GM12878 (cell line): ENCODE results near the gene XYLB. TPM values are rescaled to one million over a fixed set of nuclear protein-coding genes. Genes with fewer than 3 reads are reported as not detected.

ENCODE experiments used
- ATAC-seq: fragments of 200-7000 bp; cut with Tn5 transposase; 3 replicates; pipeline ENCODE4 v1.9.1; 2020; ENCODE audit warnings: mild to moderate bottlenecking, moderate library complexity
- BruUV-seq: library from RNA; stranded (reverse); fragments of 400-500 nt; replicated peaks from 2 replicates; lab custom pipeline; 2021; lab: Mats Ljungman, UMichigan
- CTCF ChIA-PET: fragments of 300-600 bp; sonication (Branson Sonifier 250); formaldehyde crosslinking; extraction: SDS; loops from one replicate; lab custom pipeline; 2021; ENCODE audit warnings: inconsistent platforms; lab: Yijun Ruan, JAX
- POLR2A ChIA-PET: fragments of 350-600 bp; formaldehyde crosslinking; extraction: SDS; loops from one replicate; lab custom pipeline; 2021; ENCODE audit warnings: inconsistent platforms; lab: Charles Lee
- RAD21 ChIA-PET: fragments of 300-600 bp; sonication (Branson Sonifier 250); formaldehyde crosslinking; loops from one replicate; lab custom pipeline; 2023; ENCODE audit warnings: antibody characterized with exemption; ENCODE audit not compliant: unreplicated experiment; lab: Charles Lee
- SMC1A ChIA-PET: fragments of 300-600 bp; sonication (Branson Sonifier 250); formaldehyde crosslinking; loops from one replicate; lab custom pipeline; 2023; ENCODE audit not compliant: unreplicated experiment, uncharacterized antibody; lab: Charles Lee
- DNase-seq: peaks from one replicate; pipeline ENCODE4 v3.0.0-alpha.2; 2011; ENCODE audit warnings: low read depth, low spot score
- FAIRE-seq: peaks from 3 replicates; lab custom pipeline; 2011; peaks lifted over from hg19 to GRCh38; lab: Jason Lieb, UNC
- H2AFZ ChIP-seq: 2 replicates; pipeline ENCODE4 v1.6.0; 2011; ENCODE audit warnings: low read depth, low read length, control low read depth; ENCODE audit not compliant: control insufficient read depth
- H3K27ac ChIP-seq: 2 replicates; pipeline ENCODE4 v1.5.1; 2011; ENCODE audit warnings: control low read depth; ENCODE audit not compliant: control insufficient read depth, insufficient read depth
- H3K27me3 ChIP-seq, 2 experiments: replicated peaks in 1 of 2; 2 replicates each; pipeline versions ENCODE4 v1.6.0 to v1.6.1; 2011; ENCODE audit warnings: low read length in 1 of 2; ENCODE audit not compliant: control insufficient read depth in 2 of 2, insufficient read depth in 2 of 2
- H3K36me3 ChIP-seq, 2 experiments: 2 replicates each; pipeline ENCODE4 v1.5.1; 2011; ENCODE audit warnings: low read length in 1 of 2; ENCODE audit not compliant: control insufficient read depth in 2 of 2, insufficient read depth in 2 of 2
- H3K4me1 ChIP-seq: 2 replicates; pipeline ENCODE4 v1.6.1; 2011; ENCODE audit warnings: mild to moderate bottlenecking, low read length, moderate library complexity, mixed read lengths; ENCODE audit not compliant: control insufficient read depth, insufficient read depth
- H3K4me2 ChIP-seq: 2 replicates; pipeline ENCODE4 v1.6.0; 2011; ENCODE audit warnings: control low read depth; ENCODE audit not compliant: control insufficient read depth, insufficient read depth
- H3K4me3 ChIP-seq: fragments of 200-600 bp; sonication (generic); 2 replicates; pipeline ENCODE4 v1.5.1; 2016
- H3K79me2 ChIP-seq: 2 replicates; pipeline ENCODE4 v1.6.0; 2011; ENCODE audit warnings: low read length; ENCODE audit not compliant: control insufficient read depth, insufficient read depth
- H3K9ac ChIP-seq: 2 replicates; pipeline ENCODE4 v1.8.0; 2011; ENCODE audit warnings: low read length, control low read depth, mixed read lengths; ENCODE audit not compliant: control insufficient read depth, insufficient read depth
- H3K9me3 ChIP-seq: replicated peaks from 3 replicates; pipeline ENCODE4 v1.5.1; 2011; ENCODE audit warnings: mild to moderate bottlenecking, low read length; ENCODE audit not compliant: control insufficient read depth, insufficient read depth
- H4K20me1 ChIP-seq: 2 replicates; pipeline ENCODE4 v1.6.0; 2011; ENCODE audit not compliant: control insufficient read depth, insufficient read depth
- ATF7 ChIP-seq: fragments of 450-650 bp; IDR thresholded peaks from 2 replicates; pipeline ENCODE4 v1.6.1; 2016; ENCODE audit warnings: low read depth, mild to moderate bottlenecking
- SUZ12 ChIP-seq: fragments of 200-600 bp; sonication (generic); IDR thresholded peaks from one replicate; pipeline ENCODE4 v1.6.1; 2018; ENCODE audit warnings: antibody characterized with exemption, mild to moderate bottlenecking; ENCODE audit not compliant: unreplicated experiment
- WGBS: methylation state at CpG from one replicate; pipeline ENCODE4 v1.1.6; 2016; ENCODE audit warnings: low lambda C conversion rate; ENCODE audit not compliant: insufficient replicate concordance, insufficient coverage; ENCODE audit errors: missing lambda C conversion rate; 5-methylcytosine and 5-hydroxymethylcytosine counted together
- in situ Hi-C: fragments of 300-500 bp; cut with MboI; formaldehyde crosslinking; loops from 9 replicates; pipeline ENCODE4 v1.14.3; 2018; ENCODE audit warnings: mixed read lengths
- intact Hi-C: fragments of 100-400 bp; cut with micrococcal nuclease; formaldehyde crosslinking; loops from one replicate; pipeline ENCODE4 v1.14.2; 2022; ENCODE audit not compliant: unreplicated experiment
- polyA plus RNA-seq, 11 experiments: library from polyadenylated mRNA; depleted of rRNA in 4 of 11; unstranded in 6 of 11; stranded (reverse) in 5 of 11; fragments of >200 nt; fragmentation: Nextera tagmentation in 4 of 11; fragmentation: Illumina TruSeq in 1 of 11; extraction: Ambion mirVana in 4 of 11; extraction: Trizol in 1 of 11; gene quantifications; 1 replicate in 1 of 11; 2 replicates in 10 of 11; pipeline versions ENCODE4 v1.2.1 to v1.2.3, GENCODE V29; 2011 to 2016; ENCODE audit warnings: inconsistent platforms in 2 of 11, missing spikeins in 2 of 11, low read depth in 1 of 11
- total RNA-seq, 4 experiments: library from RNA; depleted of rRNA in 3 of 4; stranded (reverse); fragments of >200 nt in 3 of 4; fragmentation: Illumina TruSeq in 1 of 4; extraction: Trizol in 1 of 4; gene quantifications; 2 replicates each; pipeline versions ENCODE4 v1.2.1 to v1.2.3, GENCODE V29; 2013 to 2021
- TF ChIP-seq, protein P1 (sequence below): fragments of 450-650 bp; IDR thresholded peaks from 2 replicates; pipeline ENCODE4 v1.6.1; 2017; ENCODE audit warnings: mild to moderate bottlenecking, low read depth, inconsistent platforms; ENCODE audit not compliant: poor library complexity, severe bottlenecking
- TF ChIP-seq, protein P2 (sequence below): IDR thresholded peaks from 2 replicates; pipeline ENCODE4 v1.6.1; 2011; ENCODE audit warnings: mild to moderate bottlenecking, low read depth, low read length, moderate library complexity; ENCODE audit not compliant: insufficient replicate concordance

XYLB gene
- total and polyA plus RNA-seq, 10 of the 15 experiments (the other 5 are each of a cell fraction or from before 2014, with no cell fraction given): 0.60 to 6.1 (median 3.5) TPM

DNA sequence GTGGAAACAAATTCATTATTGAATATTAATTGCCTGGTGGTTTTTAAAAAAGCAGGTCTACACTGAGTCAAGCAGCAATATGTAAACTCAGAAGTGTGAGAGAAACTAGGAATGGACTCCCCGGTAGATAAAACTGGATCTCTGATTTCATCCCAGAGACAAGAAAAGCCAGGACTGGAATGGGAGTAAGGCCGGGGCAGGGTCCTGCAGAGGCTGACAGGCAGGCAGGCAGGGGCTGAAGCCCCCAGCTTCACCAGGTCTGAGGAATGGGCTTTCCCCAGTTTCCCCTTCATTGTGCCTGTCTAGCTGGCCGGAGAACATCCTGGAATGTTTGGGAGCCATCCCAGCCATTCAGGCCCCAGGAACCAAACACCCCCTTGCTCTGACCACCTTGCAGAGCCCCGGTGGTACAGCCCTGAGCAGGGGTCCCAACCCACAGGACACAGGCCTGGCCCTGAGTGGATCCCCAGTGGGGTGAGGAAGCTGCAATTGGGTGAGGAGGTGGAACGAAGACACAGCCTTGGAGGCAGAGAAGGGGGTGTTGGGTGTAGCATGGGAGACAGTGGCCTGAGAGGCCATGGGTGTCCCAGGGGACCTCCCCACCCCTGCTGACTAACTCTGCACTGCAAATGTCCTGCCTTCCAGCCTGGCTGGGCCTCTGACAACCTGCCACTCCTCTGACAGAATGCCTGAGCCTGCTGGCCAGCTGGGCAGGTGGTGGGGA, 31.7 kb upstream of the XYLB start:
- DNase-seq: no peak
- ATAC-seq: no peak
- Histone ChIP-seq H3K4me1 (no peaks in the 10 kb centered on the region), H4K20me1 (no peaks in the 10 kb centered on the region), H3K9me3 (no peaks in the 10 kb centered on the region), H3K4me2 (no peak overlapping the region), H3K9ac (no peak overlapping the region), H3K27me3 (peaks cover 0 to 3% of the 10 kb centered on the region in 2 experiments; a peak in 1 of 4 replicates), H3K79me2 (no peaks in the 10 kb centered on the region), H2AFZ (no peak overlapping the region), H3K36me3 (no peaks in the 10 kb centered on the region), H3K27ac (no peak overlapping the region), H3K4me3 (no peak overlapping the region)
- SMC1A ChIA-PET: no interaction called here
- RAD21 ChIA-PET: no interaction called here
- in situ Hi-C loops: no loop called here
- FAIRE-seq: no peak
- TF ChIP-seq SUZ12: no peak
- TF ChIP-seq, protein P1, sequence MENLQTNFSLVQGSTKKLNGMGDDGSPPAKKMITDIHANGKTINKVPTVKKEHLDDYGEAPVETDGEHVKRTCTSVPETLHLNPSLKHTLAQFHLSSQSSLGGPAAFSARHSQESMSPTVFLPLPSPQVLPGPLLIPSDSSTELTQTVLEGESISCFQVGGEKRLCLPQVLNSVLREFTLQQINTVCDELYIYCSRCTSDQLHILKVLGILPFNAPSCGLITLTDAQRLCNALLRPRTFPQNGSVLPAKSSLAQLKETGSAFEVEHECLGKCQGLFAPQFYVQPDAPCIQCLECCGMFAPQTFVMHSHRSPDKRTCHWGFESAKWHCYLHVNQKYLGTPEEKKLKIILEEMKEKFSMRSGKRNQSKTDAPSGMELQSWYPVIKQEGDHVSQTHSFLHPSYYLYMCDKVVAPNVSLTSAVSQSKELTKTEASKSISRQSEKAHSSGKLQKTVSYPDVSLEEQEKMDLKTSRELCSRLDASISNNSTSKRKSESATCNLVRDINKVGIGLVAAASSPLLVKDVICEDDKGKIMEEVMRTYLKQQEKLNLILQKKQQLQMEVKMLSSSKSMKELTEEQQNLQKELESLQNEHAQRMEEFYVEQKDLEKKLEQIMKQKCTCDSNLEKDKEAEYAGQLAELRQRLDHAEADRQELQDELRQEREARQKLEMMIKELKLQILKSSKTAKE: no peak
- TF ChIP-seq ATF7: no peak
- TF ChIP-seq, protein P2, sequence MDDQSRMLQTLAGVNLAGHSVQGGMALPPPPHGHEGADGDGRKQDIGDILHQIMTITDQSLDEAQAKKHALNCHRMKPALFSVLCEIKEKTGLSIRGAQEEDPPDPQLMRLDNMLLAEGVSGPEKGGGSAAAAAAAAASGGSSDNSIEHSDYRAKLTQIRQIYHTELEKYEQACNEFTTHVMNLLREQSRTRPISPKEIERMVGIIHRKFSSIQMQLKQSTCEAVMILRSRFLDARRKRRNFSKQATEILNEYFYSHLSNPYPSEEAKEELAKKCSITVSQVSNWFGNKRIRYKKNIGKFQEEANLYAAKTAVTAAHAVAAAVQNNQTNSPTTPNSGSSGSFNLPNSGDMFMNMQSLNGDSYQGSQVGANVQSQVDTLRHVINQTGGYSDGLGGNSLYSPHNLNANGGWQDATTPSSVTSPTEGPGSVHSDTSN: no peak
- intact Hi-C loops: no loop called here
- WGBS: 30% methylated on average over 5 of the region's 5 CpGs
- no TSS peak for BruUV-seq
- POLR2A ChIA-PET: no interaction called here
- CTCF ChIA-PET: no interaction called here
